AG04449 (cell line): ENCODE data around the gene MRPS27.
"Not testable (repeated sequence)": the region's sequence is repeated elsewhere in the genome, so short reads cannot be mapped to it uniquely, and the experiment has no call there.

ENCODE experiments used
- CTCF ChIA-PET: fragments of 350-600 bp; formaldehyde crosslinking; extraction: SDS; loops from one replicate; lab custom pipeline; 2021; ENCODE audit warnings: antibody characterized with exemption; lab: Yijun Ruan, JAX
- POLR2A ChIA-PET: fragments of 400-600, 350-600 bp; formaldehyde crosslinking; extraction: SDS; loops from one replicate; lab custom pipeline; 2020; ENCODE audit warnings: antibody characterized with exemption, inconsistent platforms; lab: Yijun Ruan, JAX
- DNase-seq: peaks from one replicate; pipeline ENCODE4 v3.0.0-alpha.2; 2010; ENCODE audit warnings: low read depth, low spot score
- H3K4me3 ChIP-seq: 2 replicates; pipeline ENCODE4 v1.5.1; 2011; ENCODE audit warnings: low read depth, mild to moderate bottlenecking, control low read depth, low read length
- CTCF ChIP-seq: IDR thresholded peaks from one replicate; pipeline ENCODE4 v1.5.1; 2011; ENCODE audit warnings: mild to moderate bottlenecking, moderate library complexity, low read length, control low read depth, inconsistent platforms; ENCODE audit not compliant: insufficient read depth; ENCODE audit errors: missing control alignments

MRPS27 gene

GRCh38 chr5:72325566-72326305, 5.7 kb upstream of the MRPS27 start:
- DNase-seq = no peak
- no peak for TF ChIP-seq CTCF
- POLR2A ChIA-PET = no interaction called here
- CTCF ChIA-PET = interaction anchor here (1.0 to 2.2 kb wide), 3 partner anchors 17 to 198 kb away, joined by 3 to 11 read pairs (median 8); no protein-coding TSS in a partner anchor
- H3K4me3 ChIP-seq = peak overlapping the region; percentile 12

GRCh38 chr5:72324189-72324825, 4.3 kb upstream of the MRPS27 start:
- TF ChIP-seq CTCF = no peak
- no peak for DNase-seq
- H3K4me3 ChIP-seq = no peak overlapping the region
- CTCF ChIA-PET = interaction anchor here (1.3 to 2.2 kb wide), 4 partner anchors 16 to 546 kb away, joined by 3 to 11 read pairs (median 7); no protein-coding TSS in a partner anchor
- POLR2A ChIA-PET = no interaction called here

- peak overlapping the region; percentile 98 for H3K4me3 ChIP-seq
- ChIA-PET CTCF (interaction anchor here (0.8 to 4.1 kb wide), 5 partner anchors 9 to 499 kb away, joined by 3 to 17 read pairs (median 6); no protein-coding TSS in a partner anchor), POLR2A (interaction anchor here (0.6 to 1.9 kb wide), 3 partner anchors 11 to 431 kb away, joined by 3 to 13 read pairs (median 3); no protein-coding TSS in a partner anchor)
- DNase-seq = not testable (repeated sequence)
Observed at GRCh38 chr5:72319435-72319975, 535 bp downstream of the MRPS27 start.

GRCh38 chr5:72314571-72315172, 5.4 kb downstream of the MRPS27 start:
- ChIA-PET POLR2A (no interaction called here), CTCF (interaction anchor here (1.8 kb wide), 1 partner anchor 12 kb away, joined by 5 read pairs; no protein-coding TSS in a partner anchor)
- no peak overlapping the region for H3K4me3 ChIP-seq
- no peak for DNase-seq
- no peak for TF ChIP-seq CTCF

- POLR2A ChIA-PET = no interaction called here
- CTCF ChIA-PET = no interaction called here
- H3K4me3 ChIP-seq = no peak overlapping the region
- no peak for DNase-seq
- no peak for TF ChIP-seq CTCF
Observed at GRCh38 chr5:72313141-72313540, 6.9 kb downstream of the MRPS27 start.

GRCh38 chr5:72308853-72309191, 11.2 kb downstream of the MRPS27 start:
- no peak overlapping the region for H3K4me3 ChIP-seq
- no peak for TF ChIP-seq CTCF
- DNase-seq = no peak
- POLR2A ChIA-PET = interaction anchor here (0.5 to 1.8 kb wide), 3 partner anchors 11 to 478 kb away, joined by 3 to 13 read pairs (median 3); partner anchors contain the start of genes MRPS27 and PTCD2
- CTCF ChIA-PET = interaction anchor here (0.6 to 4.0 kb wide), 49 partner anchors 9 to 833 kb away, joined by 3 to 25 read pairs (median 4); partner anchors contain the start of genes MRPS27 and PTCD2
